Measurements from ENCODE around the gene CDH4.

- TF ChIP-seq POLR2AphosphoS5 (IDR thresholded peaks at IDR 0.05) (no peak), CTCF (IDR thresholded peaks at IDR 0.05) (no peak), POLR2A (IDR thresholded peaks at IDR 0.05) (no peak)
These were observed 335.7 kb downstream of the CDH4 start for GRCh38 chr20:61587681-61588289.

Data from sigmoid colon (tissue), 4 donors.